ENCODE results near the gene CORO2B. TPM values are rescaled to one million over a fixed set of nuclear protein-coding genes. Genes with fewer than 3 reads are reported as not detected.

Gene CORO2B
- total and polyA plus RNA-seq, 9 of the 15 experiments (the other 6 are each of a cell fraction or from before 2014, with no cell fraction given) = not detected

- Histone ChIP-seq H2AFZ (ENCODE audit: low read depth, low read length) (no peak overlapping the region), H3K4me3 (no peak overlapping the region), H3K27me3 (ENCODE audit: control insufficient read depth in 2 of 2, insufficient read depth in 2 of 2, low read length in 2 of 2) (peaks cover 10 to 68% of the 10 kb centered on the region in 2 experiments; a peak in 4 of 5 replicates), H3K4me2 (ENCODE audit: insufficient read depth, low read length) (no peak overlapping the region), H3K9ac (ENCODE audit: insufficient read depth in 1 of 2, low read depth in 2 of 2, low read length in 2 of 2) (no peak overlapping the region; a peak in 1 of 4 replicates), H3K9me3 (replicated peaks; ENCODE audit: control insufficient read depth, insufficient read depth, low read depth, low read length) (no peaks in the 10 kb centered on the region), H3K27ac (ENCODE audit: extremely low read depth, low read depth, low read length) (no peak overlapping the region), H3K36me3 (ENCODE audit: control insufficient read depth, insufficient read depth, low read length) (no peaks in the 10 kb centered on the region), H3K4me1 (replicated peaks in 1 of 2; ENCODE audit: control insufficient read depth in 2 of 2, insufficient read depth in 2 of 2, low read length in 2 of 2) (no peaks in the 10 kb centered on the region), H3K79me2 (ENCODE audit: control insufficient read depth, insufficient read depth, low read length) (no peaks in the 10 kb centered on the region), H4K20me1 (replicated peaks; ENCODE audit: control insufficient read depth, insufficient read depth, low read length) (no peaks in the 10 kb centered on the region), H3K9me1 (ENCODE audit: control insufficient read depth, insufficient read depth, low read length) (no peaks in the 10 kb centered on the region)
- FAIRE-seq (no peak), DNase-seq (ENCODE audit: extremely low read depth in 1 of 4, low spot score in 3 of 4) (no peak), ATAC-seq (no peak)
- BruUV-seq (replicated peaks) = no TSS peak
- ChIA-PET POLR2A (no interaction called here), CTCF (ENCODE audit: low intra/inter-chr PET ratio) (no interaction called here)
- WGBS (ENCODE audit: insufficient coverage, low coverage, missing lambda C conversion rate) = 2% methylated on average over 6 of the region's 6 CpGs
- in situ Hi-C loops (cut with MboI) (no loop called here), intact Hi-C loops (cut with micrococcal nuclease) (no loop called here)
- TF ChIP-seq DPF2 (IDR thresholded peaks at IDR 0.05) (no peak), UBTF (IDR thresholded peaks at IDR 0.05; ENCODE audit: borderline replicate concordance in 1 of 2, low read depth in 2 of 2, low read length in 2 of 2) (no peak), CHD2 (IDR thresholded peaks at IDR 0.05; ENCODE audit: low read depth, low read length) (no peak), KAT8 (IDR thresholded peaks at IDR 0.05; ENCODE audit: low read depth) (no peak), ZNF586 (CRISPR knock-in tag; conservative IDR thresholded peaks at IDR 0.05) (no peak), XRCC3 (IDR thresholded peaks at IDR 0.05) (no peak), ZNF239 (CRISPR knock-in tag; IDR thresholded peaks at IDR 0.05) (no peak), SIX5 (IDR thresholded peaks at IDR 0.05; ENCODE audit: borderline replicate concordance in 1 of 2, insufficient read depth in 1 of 2, low read depth in 1 of 2, low read length in 2 of 2) (no peak)
- TF ChIP-seq, protein P1, sequence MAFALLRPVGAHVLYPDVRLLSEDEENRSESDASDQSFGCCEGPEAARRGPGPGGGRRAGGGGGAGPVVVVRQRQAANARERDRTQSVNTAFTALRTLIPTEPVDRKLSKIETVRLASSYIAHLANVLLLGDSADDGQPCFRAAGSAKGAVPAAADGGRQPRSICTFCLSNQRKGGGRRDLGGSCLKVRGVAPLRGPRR (CRISPR knock-in tag; IDR thresholded peaks at IDR 0.05) = no peak
- TF ChIP-seq, protein P2, sequence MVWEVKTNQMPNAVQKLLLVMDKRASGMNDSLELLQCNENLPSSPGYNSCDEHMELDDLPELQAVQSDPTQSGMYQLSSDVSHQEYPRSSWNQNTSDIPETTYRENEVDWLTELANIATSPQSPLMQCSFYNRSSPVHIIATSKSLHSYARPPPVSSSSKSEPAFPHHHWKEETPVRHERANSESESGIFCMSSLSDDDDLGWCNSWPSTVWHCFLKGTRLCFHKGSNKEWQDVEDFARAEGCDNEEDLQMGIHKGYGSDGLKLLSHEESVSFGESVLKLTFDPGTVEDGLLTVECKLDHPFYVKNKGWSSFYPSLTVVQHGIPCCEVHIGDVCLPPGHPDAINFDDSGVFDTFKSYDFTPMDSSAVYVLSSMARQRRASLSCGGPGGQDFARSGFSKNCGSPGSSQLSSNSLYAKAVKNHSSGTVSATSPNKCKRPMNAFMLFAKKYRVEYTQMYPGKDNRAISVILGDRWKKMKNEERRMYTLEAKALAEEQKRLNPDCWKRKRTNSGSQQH (CRISPR knock-in tag; IDR thresholded peaks at IDR 0.05) = no peak
- TF ChIP-seq, protein P3, sequence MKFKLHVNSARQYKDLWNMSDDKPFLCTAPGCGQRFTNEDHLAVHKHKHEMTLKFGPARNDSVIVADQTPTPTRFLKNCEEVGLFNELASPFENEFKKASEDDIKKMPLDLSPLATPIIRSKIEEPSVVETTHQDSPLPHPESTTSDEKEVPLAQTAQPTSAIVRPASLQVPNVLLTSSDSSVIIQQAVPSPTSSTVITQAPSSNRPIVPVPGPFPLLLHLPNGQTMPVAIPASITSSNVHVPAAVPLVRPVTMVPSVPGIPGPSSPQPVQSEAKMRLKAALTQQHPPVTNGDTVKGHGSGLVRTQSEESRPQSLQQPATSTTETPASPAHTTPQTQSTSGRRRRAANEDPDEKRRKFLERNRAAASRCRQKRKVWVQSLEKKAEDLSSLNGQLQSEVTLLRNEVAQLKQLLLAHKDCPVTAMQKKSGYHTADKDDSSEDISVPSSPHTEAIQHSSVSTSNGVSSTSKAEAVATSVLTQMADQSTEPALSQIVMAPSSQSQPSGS (CRISPR knock-in tag; IDR thresholded peaks at IDR 0.05) = no peak
Observed at GRCh38 chr15:68599153-68599545, 20.4 kb downstream of the CORO2B start.

Data from K562 (cell line).